ENCODE data around the gene ZNF281. TPM values are rescaled to one million over a fixed set of nuclear protein-coding genes. Genes with fewer than 3 reads are reported as not detected.

Gene ZNF281, protein sequence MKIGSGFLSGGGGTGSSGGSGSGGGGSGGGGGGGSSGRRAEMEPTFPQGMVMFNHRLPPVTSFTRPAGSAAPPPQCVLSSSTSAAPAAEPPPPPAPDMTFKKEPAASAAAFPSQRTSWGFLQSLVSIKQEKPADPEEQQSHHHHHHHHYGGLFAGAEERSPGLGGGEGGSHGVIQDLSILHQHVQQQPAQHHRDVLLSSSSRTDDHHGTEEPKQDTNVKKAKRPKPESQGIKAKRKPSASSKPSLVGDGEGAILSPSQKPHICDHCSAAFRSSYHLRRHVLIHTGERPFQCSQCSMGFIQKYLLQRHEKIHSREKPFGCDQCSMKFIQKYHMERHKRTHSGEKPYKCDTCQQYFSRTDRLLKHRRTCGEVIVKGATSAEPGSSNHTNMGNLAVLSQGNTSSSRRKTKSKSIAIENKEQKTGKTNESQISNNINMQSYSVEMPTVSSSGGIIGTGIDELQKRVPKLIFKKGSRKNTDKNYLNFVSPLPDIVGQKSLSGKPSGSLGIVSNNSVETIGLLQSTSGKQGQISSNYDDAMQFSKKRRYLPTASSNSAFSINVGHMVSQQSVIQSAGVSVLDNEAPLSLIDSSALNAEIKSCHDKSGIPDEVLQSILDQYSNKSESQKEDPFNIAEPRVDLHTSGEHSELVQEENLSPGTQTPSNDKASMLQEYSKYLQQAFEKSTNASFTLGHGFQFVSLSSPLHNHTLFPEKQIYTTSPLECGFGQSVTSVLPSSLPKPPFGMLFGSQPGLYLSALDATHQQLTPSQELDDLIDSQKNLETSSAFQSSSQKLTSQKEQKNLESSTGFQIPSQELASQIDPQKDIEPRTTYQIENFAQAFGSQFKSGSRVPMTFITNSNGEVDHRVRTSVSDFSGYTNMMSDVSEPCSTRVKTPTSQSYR
- 37.2 to 49.3 TPM (median 45.3 TPM) in 5 replicates for total RNA-seq (2022; extraction: Qiagen RNA extraction)

GRCh38 chr1:200409761-200410565, at the start of gene ZNF281:
Gene ZNF281 (minus strand): TSS chr1:200410036. CDS start chr1:200409705, 331 bp downstream.

Other genes with a start within 250 kb of the ZNF281 start
- 6.9 to 11.2 TPM (median 9.2 TPM) in 5 replicates for gene KIF14, start 210.7 kb upstream of the ZNF281 start, total RNA-seq (2022; extraction: Qiagen RNA extraction)